SK-N-MC (cell line): Measurements from ENCODE around the gene SLC25A42.

Source experiments
- EZH2 ChIP-seq: fragments of 200-600 bp; sonication (generic); IDR thresholded peaks from one replicate; pipeline ENCODE4 v1.6.1; 2017; ENCODE audit warnings: antibody characterized with exemption
- FOXP2 ChIP-seq: optimal IDR thresholded peaks from 2 replicates; pipeline ENCODE3; 2011; ENCODE audit warnings: mild to moderate bottlenecking, moderate library complexity; ENCODE audit not compliant: insufficient read depth; ENCODE audit errors: extremely low read length, control extremely low read depth
- POLR2AphosphoS5 ChIP-seq: IDR thresholded peaks from 2 replicates; pipeline ENCODE4 v1.6.1; 2012; ENCODE audit warnings: mild to moderate bottlenecking, low read depth, low read length, borderline replicate concordance

DNA sequence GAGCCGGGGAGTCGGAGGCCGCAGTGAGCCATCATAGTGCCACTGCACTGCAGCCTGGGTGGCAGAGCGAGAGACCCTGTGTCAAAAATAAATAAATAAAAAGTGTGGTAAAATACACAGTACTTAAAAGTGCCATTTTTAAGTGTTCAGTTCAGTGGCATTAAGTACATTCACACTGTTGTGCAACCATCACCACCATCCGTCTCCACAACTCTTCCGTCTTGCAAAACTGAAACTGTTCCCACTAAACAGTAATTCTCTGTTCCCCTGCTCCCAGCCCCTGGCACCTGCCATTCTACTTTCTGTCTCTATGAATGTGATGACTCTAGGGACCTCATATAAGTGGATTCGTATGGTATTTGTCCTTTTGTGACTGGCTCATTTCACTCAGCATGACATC, 13.3 kb downstream of the SLC25A42 start:
- TF ChIP-seq EZH2 (no peak), POLR2AphosphoS5 (no peak), FOXP2 (no peak)
